ENCODE measurements around the gene SEPTIN12. TPM values are rescaled to one million over a fixed set of nuclear protein-coding genes. Genes with fewer than 3 reads are reported as not detected.

SEPTIN12 gene
- total and polyA plus RNA-seq, 3 experiments from 2014 or later: not detected

- H3K4me1 Mint-ChIP-seq: no peaks in the 10 kb centered on the region
- Histone ChIP-seq H3K9me3 (ENCODE audit: low read length) (no peaks in the 10 kb centered on the region), H3K4me1 (ENCODE audit: insufficient read depth, low read length) (no peaks in the 10 kb centered on the region), H3K27ac (ENCODE audit: low read depth, low read length) (no peak overlapping the region), H3K27me3 (ENCODE audit: insufficient read depth, low read length, poor library complexity, severe bottlenecking) (no peaks in the 10 kb centered on the region), H3K36me3 (ENCODE audit: insufficient read depth, low read length) (peaks cover 29% of the 10 kb centered on the region), H3K4me3 (ENCODE audit: low read length) (no peak overlapping the region)
- ChIA-PET CTCF (no interaction called here), POLR2A (no interaction called here)
- H3K9me3 Mint-ChIP-seq: no peaks in the 10 kb centered on the region
- peak overlapping the region in 2 of 8 donors; percentile 58 to 78 for H3K27ac Mint-ChIP-seq
- no peaks in the 10 kb centered on the region for H3K27me3 Mint-ChIP-seq
- no peak for DNase-seq
- H3K36me3 Mint-ChIP-seq: peaks cover 3 to 72% (median 17%) of the 10 kb centered on the region in 3 donors
- no peak overlapping the region for H3K4me3 Mint-ChIP-seq
Measured at GRCh38 chr16:4811242-4811641, 23.1 kb upstream of the SEPTIN12 start.

- Mint-ChIP-seq H3K9me3 (no peaks in the 10 kb centered on the region), H3K27ac (peak overlapping the region in 1 of 8 donors; percentile 17), H3K4me3 (peak overlapping the region in 1 of 7 donors; percentile 34), H3K36me3 (peaks cover 0 to 49% (median 6%) of the 10 kb centered on the region in 3 donors), H3K4me1 (peaks cover 8 to 17% (median 10%) of the 10 kb centered on the region in 3 donors), H3K27me3 (no peaks in the 10 kb centered on the region)
- no peak overlapping the region for H3K4me3 ChIP-seq (ENCODE audit: low read length)
- H3K36me3 ChIP-seq (ENCODE audit: insufficient read depth, low read length): peaks cover 9% of the 10 kb centered on the region
- ChIA-PET CTCF (interaction anchor here (1.2 kb wide), 1 partner anchor 72 kb away, joined by 4 read pairs; the partner anchor contains the start of genes ANKS3 and DNAAF8), POLR2A (interaction anchor here (0.7 to 0.8 kb wide), 2 partner anchors 46 to 141 kb away, joined by 5 to 6 read pairs; no protein-coding TSS in a partner anchor)
- peaks cover 8% of the 10 kb centered on the region for H3K4me1 ChIP-seq (ENCODE audit: insufficient read depth, low read length)
- H3K27ac ChIP-seq (ENCODE audit: low read depth, low read length): no peak overlapping the region
- H3K9me3 ChIP-seq (ENCODE audit: low read length): no peaks in the 10 kb centered on the region
- DNase-seq: no peak
- no peaks in the 10 kb centered on the region for H3K27me3 ChIP-seq (ENCODE audit: insufficient read depth, low read length, poor library complexity, severe bottlenecking)
Measured at GRCh38 chr16:4806280-4806679, 18.1 kb upstream of the SEPTIN12 start.

GRCh38 chr16:4805231-4805630 lies 17.1 kb upstream of the SEPTIN12 start:
- peaks cover 9% of the 10 kb centered on the region for H3K36me3 ChIP-seq (ENCODE audit: insufficient read depth, low read length)

DNA sequence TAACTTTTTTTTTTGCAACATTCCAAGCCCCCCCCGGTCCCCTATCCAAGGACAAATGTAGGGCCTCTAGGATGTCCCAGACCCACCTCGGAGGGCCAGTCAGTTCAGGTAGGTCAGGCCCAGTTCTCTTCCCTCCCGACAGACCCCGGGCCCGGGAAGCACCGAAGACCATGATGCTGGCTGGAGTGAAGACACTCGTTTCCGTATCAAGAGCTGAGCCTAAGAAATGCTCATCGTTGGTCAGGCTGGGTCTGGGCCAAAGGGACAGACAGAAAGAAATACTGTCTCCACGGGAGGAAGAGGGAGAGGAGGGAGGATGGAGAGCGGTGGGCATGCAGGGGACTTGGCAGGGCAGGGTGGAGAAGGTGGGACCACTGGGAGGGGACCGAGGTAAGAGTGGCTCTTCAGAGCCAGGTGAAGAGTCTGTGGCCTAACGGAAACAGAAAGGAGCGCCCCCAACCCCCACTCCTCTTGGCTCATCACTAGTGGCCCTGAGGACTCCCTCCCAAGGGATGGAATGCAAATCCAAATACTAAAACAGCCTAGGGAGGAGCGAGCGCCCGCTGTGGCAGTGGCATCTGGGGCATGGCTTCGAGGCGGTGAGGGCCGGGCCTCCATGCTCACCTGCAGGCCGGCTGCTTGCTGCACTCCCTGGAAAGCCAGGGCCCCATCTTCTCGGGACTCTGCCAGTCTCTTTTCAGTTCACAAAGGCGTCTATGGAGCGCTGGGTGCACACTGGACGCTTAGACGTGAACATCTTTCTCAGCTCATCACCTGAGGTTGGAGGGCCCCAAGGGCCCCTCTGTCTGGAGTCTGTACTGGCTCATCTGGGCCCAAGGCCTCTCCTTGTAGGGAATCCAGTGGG lies 16.0 kb upstream of the SEPTIN12 start:
- Mint-ChIP-seq H3K4me3 (peak overlapping the region in 6 of 7 donors; percentile 23 to 83 (median 53)), H3K27ac (peak overlapping the region in 1 of 8 donors; percentile 61), H3K36me3 (peaks cover 0 to 35% (median 6%) of the 10 kb centered on the region in 3 donors), H3K9me3 (no peaks in the 10 kb centered on the region), H3K4me1 (peaks cover 9 to 25% (median 10%) of the 10 kb centered on the region in 3 donors), H3K27me3 (no peaks in the 10 kb centered on the region)
- Histone ChIP-seq H3K27ac (ENCODE audit: low read depth, low read length) (peak overlapping the region; percentile 31), H3K36me3 (ENCODE audit: insufficient read depth, low read length) (peaks cover 9% of the 10 kb centered on the region), H3K27me3 (ENCODE audit: insufficient read depth, low read length, poor library complexity, severe bottlenecking) (no peaks in the 10 kb centered on the region), H3K4me1 (ENCODE audit: insufficient read depth, low read length) (peaks cover 16% of the 10 kb centered on the region), H3K4me3 (ENCODE audit: low read length) (no peak overlapping the region), H3K9me3 (ENCODE audit: low read length) (no peaks in the 10 kb centered on the region)
- CTCF ChIA-PET: interaction anchor here (1.0 to 1.4 kb wide), 2 partner anchors 14 to 27 kb away, joined by 3 read pairs; no protein-coding TSS in a partner anchor
- no peak for DNase-seq
- POLR2A ChIA-PET: no interaction called here

More at GRCh38 chr16:4805231-4805630, 17.1 kb upstream of the SEPTIN12 start:
- ChIA-PET CTCF (no interaction called here), POLR2A (no interaction called here)
- H3K9me3 ChIP-seq (ENCODE audit: low read length): no peaks in the 10 kb centered on the region
- peaks cover 0 to 40% (median 6%) of the 10 kb centered on the region in 3 donors for H3K36me3 Mint-ChIP-seq
- H3K27ac Mint-ChIP-seq: peak overlapping the region in 2 of 8 donors; percentile 21 to 35
- H3K27me3 ChIP-seq (ENCODE audit: insufficient read depth, low read length, poor library complexity, severe bottlenecking): no peaks in the 10 kb centered on the region
- H3K4me1 ChIP-seq (ENCODE audit: insufficient read depth, low read length): peaks cover 16% of the 10 kb centered on the region
- peaks cover 9 to 25% (median 10%) of the 10 kb centered on the region in 3 donors for H3K4me1 Mint-ChIP-seq
- no peaks in the 10 kb centered on the region for H3K27me3 Mint-ChIP-seq
- no peak overlapping the region for H3K4me3 ChIP-seq (ENCODE audit: low read length)
- no peaks in the 10 kb centered on the region for H3K9me3 Mint-ChIP-seq
- no peak for DNase-seq
- H3K27ac ChIP-seq (ENCODE audit: low read depth, low read length): no peak overlapping the region
- peak overlapping the region in 2 of 7 donors; percentile 54 to 56 for H3K4me3 Mint-ChIP-seq

- Histone ChIP-seq H3K27me3 (ENCODE audit: insufficient read depth, low read length, poor library complexity, severe bottlenecking) (no peaks in the 10 kb centered on the region), H3K4me1 (ENCODE audit: insufficient read depth, low read length) (peaks cover 16% of the 10 kb centered on the region), H3K9me3 (ENCODE audit: low read length) (no peaks in the 10 kb centered on the region), H3K4me3 (ENCODE audit: low read length) (peak overlapping the region; percentile 56), H3K36me3 (ENCODE audit: insufficient read depth, low read length) (peaks cover 9% of the 10 kb centered on the region), H3K27ac (ENCODE audit: low read depth, low read length) (no peak overlapping the region)
- Mint-ChIP-seq H3K27me3 (no peaks in the 10 kb centered on the region), H3K4me1 (peaks cover 9 to 25% (median 10%) of the 10 kb centered on the region in 3 donors), H3K4me3 (peak overlapping the region; percentile 77 to 95 (median 88)), H3K27ac (peak overlapping the region in 4 of 8 donors; percentile 36 to 73 (median 53)), H3K9me3 (no peaks in the 10 kb centered on the region), H3K36me3 (peaks cover 0 to 31% (median 6%) of the 10 kb centered on the region in 3 donors)
- CTCF ChIA-PET: interaction anchor here (1.0 to 1.9 kb wide), 4 partner anchors 13 to 68 kb away, joined by 3 to 8 read pairs (median 4); partner anchors contain the start of genes ANKS3 and DNAAF8
- no peak for DNase-seq
- POLR2A ChIA-PET: interaction anchor here (1.1 to 2.4 kb wide), 3 partner anchors 35 to 313 kb away, joined by 3 to 14 read pairs (median 7); partner anchors contain the start of genes ANKS3 and DNAAF8
Measured at GRCh38 chr16:4803401-4803844, 15.3 kb upstream of the SEPTIN12 start.

GRCh38 chr16:4802659-4803287 lies 14.6 kb upstream of the SEPTIN12 start:
- no peaks in the 10 kb centered on the region for H3K27me3 ChIP-seq (ENCODE audit: insufficient read depth, low read length, poor library complexity, severe bottlenecking)
- peak overlapping the region; percentile 56 for H3K4me3 ChIP-seq (ENCODE audit: low read length)
- peak overlapping the region; percentile 67 for H3K27ac ChIP-seq (ENCODE audit: low read depth, low read length)
- H3K4me1 ChIP-seq (ENCODE audit: insufficient read depth, low read length): peaks cover 16% of the 10 kb centered on the region
- no peaks in the 10 kb centered on the region for H3K9me3 ChIP-seq (ENCODE audit: low read length)
- peak overlapping the region; percentile 36 to 86 (median 68) for H3K27ac Mint-ChIP-seq
- ChIA-PET CTCF (interaction anchor here (1.3 to 1.9 kb wide), 2 partner anchors 34 to 68 kb away, joined by 6 to 8 read pairs; partner anchors contain the start of genes ANKS3 and DNAAF8), POLR2A (interaction anchor here (0.8 to 2.4 kb wide), 4 partner anchors 34 to 313 kb away, joined by 3 to 14 read pairs (median 6); partner anchors contain the start of genes ANKS3, DNAAF8, GLYR1 and UBN1)
- H3K36me3 ChIP-seq (ENCODE audit: insufficient read depth, low read length): peaks cover 7% of the 10 kb centered on the region
- peaks cover 0 to 29% (median 7%) of the 10 kb centered on the region in 3 donors for H3K36me3 Mint-ChIP-seq
- peak; percentile 86 to 93 (median 87) for DNase-seq
- H3K4me3 Mint-ChIP-seq: peak overlapping the region; percentile 82 to 95 (median 88)
- no peaks in the 10 kb centered on the region for H3K9me3 Mint-ChIP-seq
- peaks cover 9 to 25% (median 10%) of the 10 kb centered on the region in 3 donors for H3K4me1 Mint-ChIP-seq
- no peaks in the 10 kb centered on the region for H3K27me3 Mint-ChIP-seq

GRCh38 chr16:4801962-4802658 lies 14.0 kb upstream of the SEPTIN12 start, which contains the start of gene ROGDI:
ROGDI (minus strand) TSS chr16:4802633; CDS start chr16:4802571, 62 bp downstream.
- H3K4me3 ChIP-seq (ENCODE audit: low read length): peak within 1 kb of the TSS; percentile 65
- H3K27ac ChIP-seq (ENCODE audit: low read depth, low read length): peak within 1 kb of the TSS; percentile 75
- POLR2A ChIA-PET: interaction anchor here (0.6 to 2.4 kb wide), 6 partner anchors 33 to 312 kb away, joined by 3 to 14 read pairs (median 6); partner anchors contain the start of genes ANKS3, DNAAF8, GLYR1 and UBN1
- H3K4me1 Mint-ChIP-seq: peaks cover 9 to 25% (median 10%) of the 10 kb centered on the region in 3 donors
- no peaks in the 10 kb centered on the region for H3K9me3 Mint-ChIP-seq
- peak within 1 kb of the TSS; percentile 82 to 95 (median 88) for H3K4me3 Mint-ChIP-seq
- H3K36me3 Mint-ChIP-seq: peaks cover 0 to 22% (median 3%) of the 10 kb centered on the region in 3 donors
- H3K36me3 ChIP-seq (ENCODE audit: insufficient read depth, low read length): peaks cover under 1% of the 10 kb centered on the region
- H3K27me3 Mint-ChIP-seq: no peaks in the 10 kb centered on the region
- H3K4me1 ChIP-seq (ENCODE audit: insufficient read depth, low read length): peaks cover 16% of the 10 kb centered on the region
- peak; percentile 77 to 88 (median 84) for DNase-seq
- H3K9me3 ChIP-seq (ENCODE audit: low read length): no peaks in the 10 kb centered on the region
- peak within 1 kb of the TSS; percentile 72 to 93 (median 84) for H3K27ac Mint-ChIP-seq
- CTCF ChIA-PET: interaction anchor here (1.3 to 1.9 kb wide), 2 partner anchors 34 to 67 kb away, joined by 6 to 8 read pairs; partner anchors contain the start of genes ANKS3 and DNAAF8
- H3K27me3 ChIP-seq (ENCODE audit: insufficient read depth, low read length, poor library complexity, severe bottlenecking): no peaks in the 10 kb centered on the region
